Measurements from ENCODE around the gene PAX5. TPM values are rescaled to one million over a fixed set of nuclear protein-coding genes. Genes with fewer than 3 reads are reported as not detected.

PAX5 gene
- total and polyA plus RNA-seq, 2 experiments from 2014 or later = not detected

DNA sequence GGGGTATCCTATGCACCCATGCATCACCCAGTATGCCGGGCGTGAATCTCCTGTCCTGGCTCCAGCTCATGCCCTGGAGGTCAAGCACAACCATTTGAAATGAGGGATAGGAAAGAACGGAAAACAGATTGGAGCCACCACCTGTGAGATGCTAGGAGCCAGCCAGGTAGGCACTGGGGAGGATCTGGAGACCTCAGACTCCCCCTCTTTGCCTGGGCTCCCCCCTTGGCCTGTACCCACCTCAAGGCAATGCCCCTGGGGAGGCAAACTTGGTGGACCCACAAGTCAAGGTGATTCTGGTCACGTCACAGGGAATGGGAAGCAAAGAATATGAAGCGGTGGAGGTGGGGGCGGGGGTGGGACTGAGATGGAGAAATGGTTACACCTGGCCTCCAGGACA, 92.6 kb downstream of the PAX5 start:
- no peak overlapping the region for H2AFZ ChIP-seq
- H3K4me2 ChIP-seq (ENCODE audit: unreplicated experiment) = no peak overlapping the region
- H3K27me3 ChIP-seq (replicated peaks; ENCODE audit: insufficient read depth) = peaks cover 57% of the 10 kb centered on the region
- H3F3A ChIP-seq (ENCODE audit: insufficient read depth) = no peaks in the 10 kb centered on the region
- in situ Hi-C loops (cut with MboI) = no loop called here
- H3K9ac ChIP-seq = no peak overlapping the region
- H3K9me3 ChIP-seq (ENCODE audit: low read depth) = no peaks in the 10 kb centered on the region
- H3K4me3 ChIP-seq = no peak overlapping the region
- no peak for TF ChIP-seq EZH2phosphoT487 (IDR thresholded peaks at IDR 0.05; ENCODE audit: insufficient read depth, low read depth)
- TF ChIP-seq EZH2 (IDR thresholded peaks at IDR 0.05; ENCODE audit: insufficient read depth, poor library complexity, severe bottlenecking) = no peak
- DNase-seq = no peak
- no peaks in the 10 kb centered on the region for H3K4me1 ChIP-seq (ENCODE audit: insufficient read depth)
- 72 to 75% methylated on average over 6 of the region's 6 CpGs for WGBS, 2 experiments (ENCODE audit: low coverage in 1 of 2, low lambda C conversion rate in 2 of 2, missing lambda C conversion rate in 2 of 2)
- no peaks in the 10 kb centered on the region for H3K9me2 ChIP-seq (ENCODE audit: insufficient read depth)
- H3K27ac ChIP-seq = no peak overlapping the region
- no peaks in the 10 kb centered on the region for H3K36me3 ChIP-seq (ENCODE audit: low read depth)
- H3K79me2 ChIP-seq (ENCODE audit: insufficient read depth) = no peaks in the 10 kb centered on the region
- H4K20me1 ChIP-seq (ENCODE audit: insufficient read depth) = no peaks in the 10 kb centered on the region

- H3K9me3 ChIP-seq (ENCODE audit: low read depth) = no peaks in the 10 kb centered on the region
- H4K20me1 ChIP-seq (ENCODE audit: insufficient read depth) = no peaks in the 10 kb centered on the region
- no peaks in the 10 kb centered on the region for H3K36me3 ChIP-seq (ENCODE audit: low read depth)
- WGBS, 2 experiments (ENCODE audit: low coverage in 1 of 2, low lambda C conversion rate in 2 of 2, missing lambda C conversion rate in 2 of 2) = 72 to 74% methylated on average over 7 of the region's 7 CpGs
- no peaks in the 10 kb centered on the region for H3K9me2 ChIP-seq (ENCODE audit: insufficient read depth)
- in situ Hi-C loops (cut with MboI) = no loop called here
- no peak overlapping the region for H2AFZ ChIP-seq
- no peak for DNase-seq
- H3K4me1 ChIP-seq (ENCODE audit: insufficient read depth) = no peaks in the 10 kb centered on the region
- no peak overlapping the region for H3K4me2 ChIP-seq (ENCODE audit: unreplicated experiment)
- no peak for TF ChIP-seq EZH2 (IDR thresholded peaks at IDR 0.05; ENCODE audit: insufficient read depth, poor library complexity, severe bottlenecking)
- TF ChIP-seq EZH2phosphoT487 (IDR thresholded peaks at IDR 0.05; ENCODE audit: insufficient read depth, low read depth) = no peak
- no peaks in the 10 kb centered on the region for H3F3A ChIP-seq (ENCODE audit: insufficient read depth)
- H3K4me3 ChIP-seq = no peak overlapping the region
- H3K27me3 ChIP-seq (replicated peaks; ENCODE audit: insufficient read depth) = peaks cover 56% of the 10 kb centered on the region
- H3K27ac ChIP-seq = no peak overlapping the region
- no peaks in the 10 kb centered on the region for H3K79me2 ChIP-seq (ENCODE audit: insufficient read depth)
- no peak overlapping the region for H3K9ac ChIP-seq
Measured at GRCh38 chr9:36940881-36941280, 93.2 kb downstream of the PAX5 start.

DNA sequence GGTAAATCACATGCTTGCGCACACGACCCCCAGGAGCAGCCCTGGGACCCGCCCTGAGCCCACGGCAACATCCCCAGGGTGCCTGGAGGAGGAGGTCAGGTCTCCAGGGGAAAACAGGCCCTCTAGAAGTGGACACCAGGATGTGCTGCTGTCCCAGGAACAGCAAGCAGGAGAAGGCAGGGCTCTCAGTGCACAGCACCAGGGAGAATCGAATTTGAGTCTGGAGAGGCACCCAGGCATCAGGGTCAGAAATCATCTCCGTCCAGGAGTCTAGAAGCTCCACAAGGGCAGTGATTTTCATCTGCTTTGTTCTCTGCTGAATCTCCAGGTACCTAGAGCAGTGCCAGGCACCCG, 93.6 kb downstream of the PAX5 start:
- Histone ChIP-seq H3K79me2 (ENCODE audit: insufficient read depth) (no peaks in the 10 kb centered on the region), H3K27me3 (replicated peaks; ENCODE audit: insufficient read depth) (peaks cover 55% of the 10 kb centered on the region), H3K36me3 (ENCODE audit: low read depth) (no peaks in the 10 kb centered on the region), H3K9ac (no peak overlapping the region), H3K4me1 (ENCODE audit: insufficient read depth) (no peaks in the 10 kb centered on the region), H2AFZ (no peak overlapping the region), H3K27ac (no peak overlapping the region), H4K20me1 (ENCODE audit: insufficient read depth) (no peaks in the 10 kb centered on the region), H3F3A (ENCODE audit: insufficient read depth) (no peaks in the 10 kb centered on the region), H3K4me3 (no peak overlapping the region), H3K4me2 (ENCODE audit: unreplicated experiment) (no peak overlapping the region), H3K9me2 (ENCODE audit: insufficient read depth) (no peaks in the 10 kb centered on the region), H3K9me3 (ENCODE audit: low read depth) (no peaks in the 10 kb centered on the region)
- WGBS, 2 experiments (ENCODE audit: low coverage in 1 of 2, low lambda C conversion rate in 2 of 2, missing lambda C conversion rate in 2 of 2) = 44 to 45% methylated on average over 7 of the region's 7 CpGs
- in situ Hi-C loops (cut with MboI) = no loop called here
- DNase-seq = no peak
- TF ChIP-seq EZH2phosphoT487 (IDR thresholded peaks at IDR 0.05; ENCODE audit: insufficient read depth, low read depth) (no peak), EZH2 (IDR thresholded peaks at IDR 0.05; ENCODE audit: insufficient read depth, poor library complexity, severe bottlenecking) (no peak)

GRCh38 chr9:36939655-36940499, 94.2 kb downstream of the PAX5 start:
- Histone ChIP-seq H3K36me3 (ENCODE audit: low read depth) (no peaks in the 10 kb centered on the region), H3K9me2 (ENCODE audit: insufficient read depth) (no peaks in the 10 kb centered on the region), H3K4me3 (no peak overlapping the region), H3K9ac (no peak overlapping the region), H3K9me3 (ENCODE audit: low read depth) (no peaks in the 10 kb centered on the region), H3K79me2 (ENCODE audit: insufficient read depth) (no peaks in the 10 kb centered on the region), H4K20me1 (ENCODE audit: insufficient read depth) (no peaks in the 10 kb centered on the region), H3F3A (ENCODE audit: insufficient read depth) (no peaks in the 10 kb centered on the region), H2AFZ (no peak overlapping the region), H3K4me1 (ENCODE audit: insufficient read depth) (no peaks in the 10 kb centered on the region), H3K4me2 (ENCODE audit: unreplicated experiment) (no peak overlapping the region), H3K27ac (no peak overlapping the region), H3K27me3 (replicated peaks; ENCODE audit: insufficient read depth) (peaks cover 49% of the 10 kb centered on the region)
- TF ChIP-seq EZH2 (IDR thresholded peaks at IDR 0.05; ENCODE audit: insufficient read depth, poor library complexity, severe bottlenecking) = no peak
- TF ChIP-seq EZH2phosphoT487 (IDR thresholded peaks at IDR 0.05; ENCODE audit: insufficient read depth, low read depth) = no peak
- 47 to 50% methylated on average over 28 of the region's 28 CpGs for WGBS, 2 experiments (ENCODE audit: low coverage in 1 of 2, low lambda C conversion rate in 2 of 2, missing lambda C conversion rate in 2 of 2)
- in situ Hi-C loops (cut with MboI) = no loop called here
- DNase-seq = no peak
